K562 (cell line): Measurements from ENCODE around the gene BPHL. TPM values are rescaled to one million over a fixed set of nuclear protein-coding genes. Genes with fewer than 3 reads are reported as not detected.

ENCODE experiments used
- ARHGAP35 ChIP-seq: fragments of 450-650 bp; IDR thresholded peaks from 2 replicates; pipeline ENCODE4 v1.6.1; 2018; ENCODE audit not compliant: partially characterized antibody
- ATF3 ChIP-seq, 2 experiments: fragments of 450-650 bp in 1 of 2; sonication (generic) in 1 of 2; formaldehyde crosslinking in 1 of 2; IDR thresholded peaks in 1 of 2; conservative IDR thresholded peaks in 1 of 2; 2 replicates each; pipeline versions ENCODE4 v1.6.1 to v1.8.1; 2016 to 2023; ENCODE audit warnings: mild to moderate bottlenecking in 2 of 2, moderate library complexity in 2 of 2, inconsistent platforms in 1 of 2, missing genetic modification reagents in 1 of 2
- CEBPG ChIP-seq, 3 experiments: fragments of 200-800 bp in 1 of 3; sonication (Bioruptor generic) in 1 of 3; sonication (generic) in 1 of 3; formaldehyde crosslinking in 1 of 3; IDR thresholded peaks in 2 of 3; conservative IDR thresholded peaks in 1 of 3; 2 replicates each; pipeline versions ENCODE4 v1.6.1 to v1.8.0; 2016 to 2022; ENCODE audit warnings: missing compliant biosample characterization in 2 of 3, missing genetic modification characterization in 2 of 3, mild to moderate bottlenecking in 1 of 3, missing genetic modification reagents in 1 of 3
- CHD2 ChIP-seq: IDR thresholded peaks from 2 replicates; pipeline ENCODE4 v1.6.1; 2011; ENCODE audit warnings: low read depth, low read length
- CHD4 ChIP-seq: fragments of 200-600 bp; sonication (generic); IDR thresholded peaks from 3 replicates; pipeline ENCODE4 v1.6.1; 2012; ENCODE audit warnings: low read depth, mild to moderate bottlenecking, mixed read lengths, low read length, inconsistent platforms; ENCODE audit not compliant: insufficient read depth, insufficient replicate concordance, poor library complexity, severe bottlenecking
- CREB5 ChIP-seq: fragments of 250-450 bp; sonication (Bioruptor Pico); IDR thresholded peaks from 2 replicates; pipeline ENCODE4 v1.5.0; 2020; ENCODE audit warnings: mild to moderate bottlenecking
- HDAC1 ChIP-seq, 2 experiments: fragments of 450-650 bp; IDR thresholded peaks; 2 replicates each; pipeline ENCODE4 v1.6.1; 2016 to 2017; ENCODE audit warnings: inconsistent platforms in 1 of 2, mild to moderate bottlenecking in 1 of 2, moderate library complexity in 1 of 2
- ILK ChIP-seq: fragments of 450-650 bp; IDR thresholded peaks from 2 replicates; pipeline ENCODE4 v1.6.1; 2016; ENCODE audit warnings: missing genetic modification characterization, low read depth, mild to moderate bottlenecking, missing compliant biosample characterization, moderate library complexity, borderline replicate concordance
- MAFG ChIP-seq: fragments of 450-650 bp; conservative IDR thresholded peaks from 2 replicates; pipeline ENCODE4 v1.6.1; 2016; ENCODE audit warnings: missing genetic modification characterization, missing compliant biosample characterization
- RCOR1 ChIP-seq, 2 experiments: IDR thresholded peaks; 2 replicates each; pipeline ENCODE4 v1.6.1; 2012; ENCODE audit warnings: low read depth in 2 of 2, low read length in 2 of 2, borderline replicate concordance in 1 of 2, improper control_type of control experiment in 1 of 2
- RFX7 ChIP-seq: fragments of 250-450 bp; sonication (Bioruptor Pico); IDR thresholded peaks from 2 replicates; pipeline ENCODE4 v1.5.1; 2021; ENCODE audit warnings: mild to moderate bottlenecking
- SNRNP70 ChIP-seq: fragments of 200-400 bp; formaldehyde crosslinking; optimal IDR thresholded peaks from 2 replicates; pipeline ENCODE3; 2017; ENCODE audit warnings: low read depth, low read length
- ZBTB11 ChIP-seq, 3 experiments: fragments of 200-800 bp in 1 of 3; fragments of 250-450 bp in 1 of 3; fragments of 450-650 bp in 1 of 3; sonication (Bioruptor Pico) in 1 of 3; sonication (Bioruptor generic) in 1 of 3; formaldehyde crosslinking in 1 of 3; IDR thresholded peaks; 2 replicates each; pipeline versions ENCODE4 v1.6.1 to v1.8.0; 2016 to 2022; ENCODE audit warnings: mild to moderate bottlenecking in 2 of 3, missing genetic modification characterization in 2 of 3, missing compliant biosample characterization in 1 of 3, moderate library complexity in 1 of 3
- ZBTB43 ChIP-seq: sonication (generic); formaldehyde crosslinking; IDR thresholded peaks from 2 replicates; pipeline ENCODE4 v1.8.0; 2023; ENCODE audit warnings: mild to moderate bottlenecking, missing genetic modification reagents
- ZNF212 ChIP-seq: fragments of 450-650 bp; formaldehyde crosslinking; IDR thresholded peaks from 2 replicates; pipeline ENCODE4 v1.4.0; 2020; ENCODE audit warnings: mild to moderate bottlenecking
- ZNF717 ChIP-seq: fragments of 250-450 bp; sonication (Bioruptor Pico); IDR thresholded peaks from 2 replicates; pipeline ENCODE4 v1.5.0; 2021
- ZNF780A ChIP-seq: fragments of 250-450 bp; sonication (Bioruptor Pico); IDR thresholded peaks from 2 replicates; pipeline ENCODE4 v1.5.0; 2021; ENCODE audit warnings: mild to moderate bottlenecking
- polyA plus RNA-seq, 8 experiments: library from polyadenylated mRNA; depleted of rRNA in 4 of 8; stranded (reverse) in 5 of 8; unstranded in 3 of 8; fragments of >200 nt; fragmentation: Nextera tagmentation in 2 of 8; fragmentation: Illumina TruSeq in 1 of 8; extraction: Ambion mirVana in 2 of 8; extraction: Trizol in 1 of 8; gene quantifications; 2 replicates each; pipeline versions ENCODE4 v1.2.1 to v1.2.3, GENCODE V29; 2011 to 2014; ENCODE audit warnings: inconsistent platforms in 1 of 8, missing spikeins in 1 of 8
- total RNA-seq, 7 experiments: library from RNA; depleted of rRNA in 6 of 7; stranded (reverse); fragments of >200 nt in 6 of 7; fragmentation: Illumina TruSeq in 2 of 7; extraction: Trizol in 2 of 7; gene quantifications; 2 replicates each; pipeline versions ENCODE4 v1.2.1 to v1.2.3, GENCODE V29; 2011 to 2021; ENCODE audit warnings: low replicate concordance in 1 of 7
- TF ChIP-seq, protein P1 (sequence below): fragments of 250-450 bp; sonication (Bioruptor Pico); IDR thresholded peaks from 2 replicates; pipeline ENCODE4 v1.5.0; 2021

The BPHL gene
- total and polyA plus RNA-seq, 9 of the 15 experiments (the other 6 are each of a cell fraction or from before 2014, with no cell fraction given), result 3.5 to 17.4 (median 8.2) TPM

GRCh38 chr6:3139090-3139903 lies 20.8 kb downstream of the BPHL start (continued):
- TF ChIP-seq ATF3 (IDR thresholded peaks at IDR 0.05), result peak; percentile 67
- TF ChIP-seq ATF3 (CRISPR knock-in tag; conservative IDR thresholded peaks at IDR 0.05), result no peak
- TF ChIP-seq HDAC1 (IDR thresholded peaks at IDR 0.05), result no peak
- peak; percentile 28; the same call in 1 of the 2 replicates for TF ChIP-seq MAFG (tag)
- TF ChIP-seq CREB5 (CRISPR knock-in tag), result no peak
- TF ChIP-seq, protein P1, sequence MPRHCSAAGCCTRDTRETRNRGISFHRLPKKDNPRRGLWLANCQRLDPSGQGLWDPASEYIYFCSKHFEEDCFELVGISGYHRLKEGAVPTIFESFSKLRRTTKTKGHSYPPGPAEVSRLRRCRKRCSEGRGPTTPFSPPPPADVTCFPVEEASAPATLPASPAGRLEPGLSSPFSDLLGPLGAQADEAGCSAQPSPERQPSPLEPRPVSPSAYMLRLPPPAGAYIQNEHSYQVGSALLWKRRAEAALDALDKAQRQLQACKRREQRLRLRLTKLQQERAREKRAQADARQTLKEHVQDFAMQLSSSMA (CRISPR knock-in tag), result no peak
- TF ChIP-seq ZNF212 (CRISPR knock-in tag), result no peak
- no peak for TF ChIP-seq ZNF780A (CRISPR knock-in tag)
- no peak for TF ChIP-seq ZNF717 (CRISPR knock-in tag)
- no peak for TF ChIP-seq ILK (tag)
- TF ChIP-seq ARHGAP35, result no peak
- no peak for TF ChIP-seq SNRNP70
- TF ChIP-seq CHD2, result no peak
- TF ChIP-seq ZBTB11 (CRISPR knock-in tag; IDR thresholded peaks at IDR 0.05), result no peak
- no peak for TF ChIP-seq RFX7
- no peak for TF ChIP-seq CHD4
- TF ChIP-seq ZBTB43 (CRISPR knock-in tag), result no peak
- no peak for TF ChIP-seq CEBPG (CRISPR knock-in tag; IDR thresholded peaks at IDR 0.05)
- no peak for TF ChIP-seq CEBPG (tag; conservative IDR thresholded peaks at IDR 0.05 in 1 of 2, IDR thresholded peaks at IDR 0.05 in 1 of 2)
- no peak for TF ChIP-seq RCOR1 (IDR thresholded peaks at IDR 0.05; ENCODE audit: borderline replicate concordance in 1 of 2, low read depth in 2 of 2, low read length in 2 of 2)
